HG03025 (cell line): ENCODE data around the gene SORCS2.
"Not testable (repeated sequence)": the region's sequence is repeated elsewhere in the genome, so short reads cannot be mapped to it uniquely, and the experiment has no call there.

ENCODE experiments used
- ATAC-seq: cut with Tn5 transposase; IDR thresholded peaks from one replicate; pipeline ENCODE4 v1.9.1; 2021; ENCODE audit warnings: mild to moderate bottlenecking, moderate library complexity; ENCODE audit not compliant: unreplicated experiment, low FRiP score

SORCS2 gene

DNA sequence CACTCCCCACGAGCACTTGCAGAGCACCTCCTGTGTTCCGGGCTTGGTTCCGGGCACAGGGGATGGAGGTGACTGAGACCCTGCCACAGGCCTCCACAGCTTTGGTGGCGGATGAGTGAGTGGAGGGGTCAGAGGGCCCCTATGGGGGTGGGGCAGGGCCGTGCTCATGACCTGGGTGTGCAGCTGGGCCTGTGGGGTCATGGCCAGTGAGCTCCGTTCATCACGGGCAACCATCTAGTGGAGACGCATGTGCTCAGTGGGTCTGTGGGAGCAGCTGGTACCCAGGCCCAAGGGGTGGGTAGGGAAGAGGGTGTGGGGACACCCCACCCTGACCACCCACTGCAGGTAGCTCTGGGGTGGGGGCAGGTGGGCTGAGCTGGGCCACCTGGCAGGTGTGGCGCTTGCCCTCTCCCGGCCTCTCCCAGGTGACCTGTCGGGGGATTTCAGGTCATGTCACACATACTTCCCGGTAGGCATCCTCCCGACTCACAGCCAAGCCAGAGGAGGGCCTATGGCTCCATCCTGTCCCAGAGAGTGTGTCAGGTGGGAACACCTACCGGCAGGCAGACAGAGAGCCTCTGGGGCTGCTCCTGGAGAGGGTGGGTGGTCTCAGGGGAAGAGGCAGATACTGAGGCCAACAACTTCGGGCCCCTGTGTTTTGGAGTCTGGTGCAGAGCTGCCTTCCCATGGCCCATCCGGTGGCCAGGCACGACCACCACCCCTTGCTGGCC lies 238.8 kb downstream of the SORCS2 start:
- ATAC-seq, result no peak

DNA sequence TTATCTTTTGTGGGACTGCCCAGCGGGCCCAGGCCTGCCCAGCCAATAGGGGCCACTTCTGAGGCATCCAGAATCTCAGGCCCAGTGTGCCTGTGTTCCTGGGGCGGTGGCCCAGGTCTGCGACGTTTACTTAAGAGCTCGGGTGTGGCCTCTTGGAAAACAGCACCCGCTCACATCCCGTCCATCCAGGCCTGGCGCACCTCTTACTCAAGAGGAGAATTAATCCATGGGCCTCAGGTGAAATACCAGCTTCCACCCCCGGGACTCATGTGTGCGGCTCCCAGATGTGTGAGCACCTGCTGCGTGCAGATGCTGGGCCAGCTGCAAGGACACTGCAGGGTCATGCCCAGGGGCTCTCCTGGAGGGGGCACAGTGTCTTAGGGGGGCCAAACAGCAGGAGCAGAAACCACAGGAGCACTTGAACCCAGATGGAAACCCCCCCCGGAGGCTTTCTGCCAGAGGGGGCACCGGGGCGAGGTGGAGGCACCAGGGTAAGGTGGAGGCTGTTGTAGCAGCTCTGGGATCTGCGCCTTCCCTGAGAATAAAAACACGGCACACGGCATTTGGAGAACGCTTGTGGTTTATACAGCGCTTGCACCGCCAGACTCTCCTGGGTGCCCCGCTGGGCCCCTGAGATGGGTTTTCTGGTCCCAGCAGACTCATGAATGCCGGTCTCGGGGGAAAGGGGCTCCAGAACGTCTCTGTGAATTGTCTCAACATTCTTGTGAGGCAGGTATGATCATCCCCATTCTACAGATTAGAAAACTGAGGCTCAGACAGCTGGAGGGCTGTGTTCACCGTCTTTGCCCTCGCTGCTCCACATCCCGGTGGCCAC lies 239.6 kb downstream of the SORCS2 start:
- ATAC-seq, result no peak

DNA sequence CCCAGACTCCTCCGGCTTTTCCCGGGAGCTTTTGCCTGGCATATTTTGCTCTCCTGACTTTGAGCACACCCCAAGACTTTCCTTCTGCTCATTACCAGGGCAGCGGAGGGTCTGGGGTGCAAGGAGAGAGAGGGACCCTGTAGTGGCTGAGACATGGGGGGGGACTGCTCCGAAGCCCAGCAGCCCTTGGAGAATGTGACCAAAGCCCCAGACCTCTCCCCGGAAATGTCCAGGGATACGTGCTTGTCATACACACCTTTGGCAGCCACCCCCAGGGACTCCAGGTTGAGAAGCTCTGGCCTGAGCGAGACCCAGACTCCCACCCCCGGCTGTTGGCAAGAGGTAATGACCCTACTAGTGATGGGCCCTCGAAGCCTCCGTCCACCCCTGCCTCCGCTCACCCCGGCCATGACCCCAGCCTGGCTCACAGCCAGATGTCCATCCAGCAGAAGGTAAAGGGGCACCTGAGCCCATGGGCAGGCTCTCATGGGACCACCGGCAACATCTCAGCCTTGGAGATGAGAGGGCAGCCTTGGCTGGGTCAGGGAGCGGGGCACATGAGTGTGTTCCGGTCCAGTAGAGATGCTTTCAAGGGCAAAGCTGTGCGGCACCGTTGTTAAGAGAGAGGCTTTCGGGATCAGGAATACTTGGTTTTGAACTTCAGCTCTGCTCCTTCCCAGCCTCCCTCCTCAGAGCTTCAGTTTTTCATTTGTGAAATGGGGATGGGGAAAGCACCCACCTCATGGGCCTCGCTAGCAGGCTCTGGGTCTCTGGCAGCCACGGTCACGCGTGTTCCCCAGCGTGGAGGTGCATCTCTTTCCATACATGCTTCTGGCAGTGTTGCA lies 240.4 kb downstream of the SORCS2 start:
- ATAC-seq, result no peak

DNA sequence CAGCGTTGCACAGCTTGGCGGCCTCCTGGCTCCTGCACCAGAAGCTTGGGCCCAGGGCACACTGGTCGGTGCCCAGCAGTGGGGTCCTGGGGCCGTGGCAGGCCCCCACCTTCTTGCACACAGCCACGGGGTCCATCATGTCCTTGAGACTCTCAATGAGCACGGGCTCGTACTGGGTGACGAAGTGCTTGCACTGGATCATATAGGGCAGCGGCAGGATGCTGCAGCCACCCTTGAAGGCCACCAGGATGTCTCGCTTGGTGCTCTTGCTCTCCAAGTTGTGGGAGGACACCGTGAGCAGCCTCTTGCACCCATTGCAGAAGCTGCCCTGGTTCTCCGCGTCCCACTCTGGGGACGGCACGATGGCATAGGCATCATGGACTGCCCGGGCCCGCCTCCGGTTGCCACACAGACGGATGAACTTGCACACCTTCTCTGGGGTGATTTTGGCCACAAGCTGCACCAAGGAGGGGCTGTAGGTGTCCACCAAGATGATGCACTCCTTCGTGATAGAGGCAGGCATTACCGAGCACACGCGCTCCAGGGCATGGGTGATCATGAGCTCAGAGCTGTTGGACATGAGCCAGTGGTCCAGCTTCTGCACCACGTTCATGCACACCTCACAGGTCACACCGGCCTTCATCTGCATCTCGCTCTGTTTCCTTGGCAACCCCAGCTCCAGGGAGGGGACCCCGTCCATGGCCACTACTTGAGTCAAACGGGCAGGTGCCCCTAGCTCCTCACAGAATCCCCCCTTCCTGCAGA lies 241.2 kb downstream of the SORCS2 start:
- no peak for ATAC-seq

DNA sequence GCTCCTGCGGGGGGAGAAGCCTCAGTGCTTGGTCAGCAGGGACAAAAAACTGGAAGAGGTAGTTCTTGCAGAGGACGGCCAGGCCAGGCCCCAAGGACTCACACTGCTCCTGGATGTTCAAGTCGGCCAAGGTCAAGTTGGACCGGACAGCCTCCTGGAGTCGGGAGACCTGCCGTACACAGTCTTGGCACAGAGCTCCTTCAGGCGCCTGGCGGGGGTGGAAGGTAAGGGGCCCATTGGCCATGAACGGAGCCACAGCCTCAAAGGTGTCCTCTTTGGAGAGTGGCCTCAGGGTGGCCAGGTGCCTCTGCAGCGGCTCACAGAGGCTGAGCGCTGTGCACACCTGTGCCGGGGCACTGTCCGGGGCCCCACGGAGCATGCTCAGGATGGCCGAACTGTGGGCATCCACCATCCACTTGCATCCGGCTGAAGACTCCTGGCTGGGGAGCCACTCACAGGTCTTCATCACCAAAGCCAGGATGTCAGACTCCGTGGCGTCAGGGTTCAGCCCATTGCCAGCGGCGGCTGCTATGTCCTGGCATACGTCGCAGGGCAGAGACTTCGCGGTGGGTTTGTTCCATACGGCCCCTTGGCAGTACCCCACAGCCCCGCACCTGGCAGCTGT lies 241.9 kb downstream of the SORCS2 start:
- no peak for ATAC-seq

DNA sequence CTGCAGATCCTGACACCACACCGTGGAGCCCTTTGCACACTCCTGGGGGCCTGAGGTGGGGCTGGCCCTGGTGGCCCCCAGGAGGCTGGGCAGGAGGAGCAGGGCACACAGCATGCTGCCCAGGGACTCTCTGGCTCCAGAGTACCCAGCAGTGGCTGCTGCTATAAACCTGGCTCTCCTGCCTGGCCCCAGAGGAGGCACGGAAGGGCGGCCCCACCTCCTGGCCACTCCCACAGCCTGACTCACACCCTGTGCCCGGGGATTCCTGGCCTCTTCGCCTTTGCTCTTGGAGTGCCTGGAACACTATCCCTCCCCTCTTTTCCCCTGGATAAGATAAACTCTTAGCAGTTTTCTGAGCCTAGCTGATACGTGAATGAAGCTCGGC lies 242.4 kb downstream of the SORCS2 start, which contains the start of gene PSAPL1:
TSS of gene PSAPL1 (minus strand) at position 165 of the 385 bp plus-strand sequence. CDS start at position 114, 51 bp downstream.
- no peak for ATAC-seq

DNA sequence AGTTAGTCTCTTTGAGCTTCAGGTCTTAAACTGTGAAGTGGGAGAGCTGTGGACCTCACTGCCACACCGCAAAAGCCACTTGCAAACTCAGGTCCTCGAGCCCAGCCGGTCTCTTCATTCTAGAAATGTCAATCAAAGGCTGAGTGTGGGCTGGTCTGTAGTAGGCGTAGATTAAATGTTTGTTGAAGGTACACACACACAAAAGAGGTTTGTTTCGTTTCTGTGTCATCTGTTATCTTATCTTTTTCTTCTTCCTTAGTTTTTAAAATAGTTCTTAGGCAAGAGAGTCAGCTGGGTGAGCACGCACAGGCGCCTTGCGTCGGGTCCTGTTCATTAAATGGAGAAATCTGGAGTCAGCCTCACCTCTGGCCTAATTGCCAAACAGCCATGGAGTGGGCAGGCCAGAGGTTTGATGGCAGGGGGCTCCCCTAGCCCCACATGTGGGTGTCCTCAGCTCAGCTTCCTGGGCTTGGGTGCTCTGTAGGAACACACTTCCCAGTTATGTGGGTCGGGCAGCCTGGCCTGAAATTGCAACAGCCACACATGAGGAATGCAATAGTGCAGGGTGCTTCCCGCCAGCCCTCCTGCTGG lies 243.2 kb downstream of the SORCS2 start:
- no peak for ATAC-seq

DNA sequence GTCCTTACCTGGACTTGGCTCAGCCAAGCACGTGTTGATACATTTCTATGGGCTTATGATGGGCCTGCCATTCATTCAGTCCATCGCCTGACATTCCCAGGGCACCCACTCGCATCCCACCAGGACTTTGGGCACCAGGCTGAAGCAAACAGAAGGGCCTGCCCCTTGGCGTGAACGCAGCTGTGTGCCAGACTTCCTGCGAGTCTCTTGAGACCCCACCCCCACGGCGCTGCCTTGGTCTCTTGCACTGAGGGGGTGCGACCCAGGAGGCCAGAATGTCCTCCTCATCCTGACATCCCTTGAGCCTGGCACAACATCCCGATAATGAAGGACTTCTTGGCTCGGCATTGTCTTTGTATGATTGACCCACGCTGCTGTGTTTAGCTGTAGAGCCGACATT lies 243.9 kb downstream of the SORCS2 start:
- ATAC-seq, result no peak

DNA sequence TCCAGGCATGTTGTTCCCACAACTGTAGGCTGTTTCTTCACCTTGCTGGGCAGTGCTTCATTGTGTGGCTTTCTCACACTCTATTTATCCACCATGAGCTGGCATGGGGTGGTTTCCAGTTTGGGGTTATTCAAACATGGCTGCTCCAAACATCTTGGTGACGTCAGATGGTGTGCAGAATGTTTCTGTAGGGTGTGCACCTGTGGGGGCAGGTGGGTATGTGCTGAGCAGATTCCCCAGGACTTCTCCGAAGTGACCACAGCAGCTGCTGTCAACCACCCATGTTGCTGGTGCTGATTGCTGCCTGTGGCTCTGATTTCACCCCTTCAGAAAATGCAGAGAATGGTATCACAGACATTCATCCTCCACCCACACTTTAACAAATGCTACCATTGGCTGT lies 247.4 kb downstream of the SORCS2 start:
- ATAC-seq, result no peak

DNA sequence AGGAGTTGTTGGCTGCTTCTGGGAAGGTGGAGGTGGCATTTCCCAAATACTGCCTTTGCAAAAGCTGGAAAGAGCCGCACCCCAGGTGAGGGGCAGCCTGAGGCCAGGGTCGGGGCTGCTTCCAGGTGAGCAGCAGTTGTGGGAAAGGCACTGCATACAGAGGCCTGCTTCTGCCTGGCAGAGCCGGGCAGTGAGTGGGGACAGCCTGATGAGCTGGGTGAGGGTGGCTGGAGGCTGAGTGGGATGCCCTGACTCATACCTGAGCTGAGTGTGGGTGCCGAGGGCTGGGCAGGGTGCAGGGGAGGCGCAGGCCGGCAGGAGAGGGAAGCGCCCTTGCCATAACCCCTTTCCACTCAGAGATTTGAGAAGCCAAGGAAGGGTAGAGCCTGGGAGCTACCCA lies 248.9 kb downstream of the SORCS2 start:
- no peak for ATAC-seq

DNA sequence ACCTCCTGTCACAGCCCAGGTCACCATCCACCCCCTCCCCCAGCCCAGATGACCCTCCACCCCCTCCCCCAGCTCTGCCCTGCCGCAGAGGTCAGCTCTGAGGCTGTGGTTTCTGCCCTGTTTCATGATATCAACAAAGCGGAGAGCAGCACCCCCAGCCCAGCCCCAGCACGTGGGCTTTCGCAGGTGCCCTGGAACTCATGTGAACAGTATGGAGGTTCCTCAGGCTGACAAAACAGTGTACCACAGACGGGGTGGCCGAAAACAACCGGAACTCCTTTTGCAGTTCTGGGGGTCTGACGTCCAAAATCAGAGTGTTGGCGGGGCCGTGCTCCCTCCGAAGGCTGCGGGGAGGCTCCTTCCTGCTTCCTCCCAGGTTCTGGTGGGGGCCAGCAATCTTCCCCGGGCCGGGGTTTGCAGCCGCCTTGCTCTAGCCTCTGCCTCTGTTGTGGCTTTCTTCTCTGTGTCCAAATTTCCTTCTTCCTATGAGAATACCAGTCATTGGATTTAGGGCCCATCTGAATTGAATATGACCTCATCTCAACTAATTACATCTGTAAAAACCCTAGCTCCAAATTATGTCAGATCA lies 250.3 kb downstream of the SORCS2 start:
- ATAC-seq, result no peak

DNA sequence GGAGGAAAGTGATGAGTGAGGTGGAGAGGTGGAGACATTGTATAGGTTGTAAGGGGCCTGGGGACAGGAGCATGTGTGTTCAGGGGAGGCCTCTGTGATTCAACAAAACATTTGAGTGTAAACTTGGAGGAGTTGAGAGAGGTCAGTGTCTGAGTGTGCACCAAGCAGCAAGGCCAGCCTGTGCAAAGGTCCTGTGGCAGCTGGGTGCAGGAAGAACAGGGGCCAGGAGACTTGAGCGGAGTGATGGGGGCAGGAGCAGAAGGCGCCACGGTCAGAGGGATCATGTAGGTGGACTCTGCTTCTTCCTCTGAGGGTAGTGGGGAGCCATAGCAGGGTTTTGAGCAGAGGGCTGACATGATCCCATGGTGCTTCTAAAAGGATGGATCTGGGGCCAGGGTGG lies 252.0 kb downstream of the SORCS2 start:
- ATAC-seq, result no peak

DNA sequence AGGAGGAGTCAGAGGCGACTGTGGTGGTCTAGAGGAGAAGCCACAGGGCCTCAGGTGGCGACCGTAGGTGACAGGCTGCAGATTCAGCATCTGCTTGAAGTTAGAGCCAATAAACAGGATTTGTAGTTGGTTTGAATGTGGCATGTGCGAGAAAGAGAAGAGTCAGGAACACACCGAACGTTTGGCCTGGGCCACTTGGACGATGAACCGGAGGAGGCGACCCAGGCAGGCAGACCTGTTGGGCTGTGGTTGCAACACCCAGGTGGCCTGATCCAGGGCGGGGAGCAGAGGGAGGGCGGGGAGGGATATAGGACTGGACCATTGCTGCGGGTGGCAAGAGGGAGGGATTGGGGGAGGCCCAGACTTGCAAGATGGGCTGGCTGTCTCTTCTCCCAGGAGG lies 252.4 kb downstream of the SORCS2 start:
- ATAC-seq, result no peak

DNA sequence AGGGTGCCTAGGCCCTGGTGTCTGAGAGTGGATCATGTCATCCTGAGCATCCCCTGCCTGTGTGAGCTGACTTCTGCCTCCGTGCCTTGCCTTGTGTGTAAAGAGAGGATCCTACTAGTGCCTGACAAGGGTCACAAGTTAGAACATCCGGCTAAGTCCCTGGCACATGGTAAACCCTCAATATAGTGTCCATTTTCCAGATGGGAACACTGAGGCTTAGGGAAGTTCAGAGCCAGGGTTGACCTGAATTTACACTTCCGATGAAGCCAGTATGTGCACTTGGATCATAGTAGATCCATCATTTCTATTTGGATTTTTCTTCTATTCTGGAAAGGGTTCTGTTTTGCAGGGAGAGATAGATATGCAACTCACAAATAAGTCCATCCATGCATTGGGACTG lies 254.9 kb downstream of the SORCS2 start:
- no peak for ATAC-seq

DNA sequence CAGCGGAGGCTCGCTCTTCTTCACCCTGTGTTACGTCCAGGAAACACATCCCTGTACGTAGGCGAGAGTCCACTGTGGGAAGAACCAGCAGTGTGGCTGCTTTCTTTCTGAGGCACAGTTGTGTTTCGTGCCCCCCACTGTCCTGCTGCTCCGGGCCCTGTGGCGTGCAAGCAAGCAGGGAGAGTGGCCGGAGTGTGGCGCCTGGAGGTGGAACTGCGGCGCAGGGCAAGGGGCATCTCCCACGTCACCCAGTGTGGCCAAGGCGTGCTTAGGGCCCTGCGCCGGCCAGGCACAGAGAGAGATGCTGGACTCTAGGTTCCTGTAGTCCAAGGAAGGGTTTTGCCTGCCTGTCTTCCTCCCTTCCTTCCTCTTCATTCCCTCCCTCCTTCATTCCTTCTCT lies 255.7 kb downstream of the SORCS2 start:
- ATAC-seq, result no peak

DNA sequence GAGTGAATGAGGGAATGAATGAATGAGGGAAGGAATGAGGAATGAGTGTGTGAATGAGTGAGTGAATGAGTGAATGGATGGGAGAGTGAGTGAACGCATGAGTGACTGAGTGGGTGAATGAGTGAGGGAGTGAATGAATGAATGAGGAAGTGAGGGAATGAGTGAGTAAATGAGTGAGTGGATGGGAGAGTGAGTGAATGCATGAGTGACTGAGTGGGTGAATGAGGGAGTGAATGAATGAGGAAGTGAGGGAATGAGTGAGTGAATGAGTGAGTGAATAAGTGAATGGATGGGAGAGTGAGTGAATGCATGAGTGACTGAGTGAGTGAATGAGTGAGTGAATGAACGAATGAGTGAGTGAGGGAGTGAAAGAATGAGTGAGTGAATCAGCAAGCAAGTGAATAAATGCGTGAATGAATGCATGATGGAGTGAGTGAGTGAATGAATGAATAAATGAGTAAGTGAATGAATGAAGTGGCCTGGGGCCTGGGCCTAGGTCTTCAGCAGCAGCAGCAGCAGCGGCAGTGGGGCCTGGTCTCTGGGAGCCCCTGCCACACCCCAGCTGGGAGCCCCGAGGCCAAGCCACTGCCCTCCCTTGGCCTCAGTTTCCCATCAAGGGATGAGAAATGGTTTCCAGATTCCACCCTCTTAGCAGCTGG lies 258.6 kb downstream of the SORCS2 start:
- ATAC-seq, result no peak

DNA sequence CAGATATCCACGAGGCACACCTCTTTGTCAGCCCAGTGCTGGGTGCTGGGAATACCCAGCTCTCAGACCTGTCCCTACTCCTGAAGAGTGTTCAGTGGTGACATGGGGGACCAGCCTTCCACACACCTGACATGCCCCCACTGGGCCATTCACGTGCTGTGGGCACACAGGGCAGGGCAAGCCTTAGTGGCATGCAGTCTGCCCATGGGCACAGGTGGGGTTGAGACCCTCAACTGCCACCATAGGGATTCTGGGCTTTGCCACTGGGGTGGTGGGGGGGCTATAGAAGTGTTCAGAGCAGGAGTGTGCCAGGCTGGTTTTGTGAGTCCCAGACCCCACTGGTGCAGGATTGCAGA lies 259.1 kb downstream of the SORCS2 start:
- ATAC-seq, result no peak

DNA sequence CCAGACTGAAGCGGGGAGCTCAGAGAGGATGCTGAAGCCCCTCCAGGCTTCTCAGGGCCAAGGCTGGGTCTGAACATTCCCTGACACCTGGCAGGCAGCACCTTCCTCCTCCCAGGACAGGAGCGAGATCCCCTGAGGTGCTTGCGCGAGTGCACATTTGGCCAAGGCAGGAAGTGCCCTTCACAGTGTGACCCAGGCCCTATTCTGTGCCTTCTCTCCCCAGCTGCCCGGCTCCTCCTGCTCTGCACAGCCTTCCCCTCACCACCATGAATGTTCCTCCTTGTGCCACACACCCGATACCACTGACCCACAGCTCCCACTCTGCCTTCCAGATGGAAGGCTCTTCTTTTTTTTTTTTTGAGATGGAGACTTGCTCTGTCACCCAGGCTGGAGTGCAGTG lies 259.5 kb downstream of the SORCS2 start:
- no peak for ATAC-seq

DNA sequence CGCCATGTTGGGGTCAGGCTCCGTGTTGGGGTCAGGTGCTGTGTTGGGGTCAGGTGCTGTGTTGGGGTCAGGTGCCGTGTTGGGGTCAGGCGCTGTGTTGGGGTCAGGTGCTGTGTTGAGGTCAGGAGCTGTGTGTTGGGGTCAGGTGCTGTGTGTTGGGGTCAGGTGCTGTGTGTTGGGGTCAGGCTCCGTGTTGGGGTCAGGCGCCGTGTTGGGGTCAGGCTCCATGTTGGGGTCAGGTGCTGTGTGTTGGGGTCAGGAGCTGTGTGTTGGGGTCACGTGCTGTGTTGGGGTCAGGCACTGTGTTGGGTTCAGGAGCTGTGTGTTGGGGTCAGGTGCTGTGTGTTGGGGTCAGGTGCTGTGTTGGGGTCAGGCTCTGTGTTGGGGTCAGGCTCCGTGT lies 260.5 kb downstream of the SORCS2 start:
- ATAC-seq, result not testable (repeated sequence)
